Stimulated activated CD4-positive, alpha-beta T cell treated with anti-CD3 and anti-CD28 coated beads, Interleukin-2, amount 100 ng/mL, for 24 hours (primary cell): Measurements from ENCODE around the gene CYTH2.
"Not testable (repeated sequence)": the region's sequence is repeated elsewhere in the genome, so short reads cannot be mapped to it uniquely, and the experiment has no call there.

Experiments
- DNase-seq, 2 donors: peaks; one replicate each; pipeline ENCODE4 v3.0.0-alpha.2; 2020

Gene CYTH2

GRCh38 chr19:48513289-48514122 is 44.3 kb downstream of the CYTH2 start:
- peak; percentile 75 to 77 for DNase-seq

GRCh38 chr19:48514123-48514458 is 44.9 kb downstream of the CYTH2 start:
- DNase-seq: no peak

GRCh38 chr19:48516536-48516935 is 47.4 kb downstream of the CYTH2 start:
- no peak for DNase-seq

GRCh38 chr19:48518207-48518606 is 49.0 kb downstream of the CYTH2 start:
- DNase-seq: no peak

GRCh38 chr19:48519426-48519825 is 50.3 kb downstream of the CYTH2 start:
- DNase-seq: not testable (repeated sequence)

GRCh38 chr19:48520134-48520533 is 51.0 kb downstream of the CYTH2 start:
- DNase-seq: no peak

GRCh38 chr19:48524221-48524620 is 55.1 kb downstream of the CYTH2 start:
- DNase-seq: no peak

- no peak for DNase-seq
Observed at GRCh38 chr19:48524732-48525131, 55.6 kb downstream of the CYTH2 start.

- DNase-seq: no peak
Observed at GRCh38 chr19:48529156-48529555, 60.0 kb downstream of the CYTH2 start.

GRCh38 chr19:48530066-48530720 is 61.0 kb downstream of the CYTH2 start:
- DNase-seq: no peak

GRCh38 chr19:48530770-48531169 is 61.6 kb downstream of the CYTH2 start:
- DNase-seq: no peak
